GM12891 (cell line): Measurements from ENCODE around the gene C4orf50.
A peak's percentile ranks its signal among the peaks of the same experiment; 100 is the strongest.

Source experiments
- DNase-seq: peaks from one replicate; pipeline ENCODE4 v3.0.0; 2011; ENCODE audit warnings: low spot score; ENCODE audit not compliant: insufficient read length
- FAIRE-seq: peaks from 2 replicates; lab custom pipeline; 2011; peaks lifted over from hg19 to GRCh38; lab: Jason Lieb, UNC
- PAX5 ChIP-seq: IDR thresholded peaks from 2 replicates; pipeline ENCODE4 v1.6.1; 2011; ENCODE audit warnings: low read length, moderate library complexity, mild to moderate bottlenecking; ENCODE audit not compliant: insufficient read depth, severe bottlenecking
- POLR2A ChIP-seq: IDR thresholded peaks from 2 replicates; pipeline ENCODE4 v1.6.1; 2011; ENCODE audit warnings: low read depth, low read length, control low read depth
- POLR2AphosphoS5 ChIP-seq: IDR thresholded peaks from 2 replicates; pipeline ENCODE4 v1.6.1; 2011; ENCODE audit warnings: low read depth, low read length, control low read depth
- POU2F2 ChIP-seq: IDR thresholded peaks from 2 replicates; pipeline ENCODE4 v1.6.1; 2011; ENCODE audit warnings: low read depth, mild to moderate bottlenecking, control low read depth, low read length, moderate library complexity
- SPI1 ChIP-seq: IDR thresholded peaks from 2 replicates; pipeline ENCODE4 v1.6.1; 2011; ENCODE audit warnings: low read depth, low read length, control low read depth
- TAF1 ChIP-seq: IDR thresholded peaks from 2 replicates; pipeline ENCODE4 v1.6.1; 2011; ENCODE audit warnings: low read depth, low read length, control low read depth

C4orf50 gene

DNA sequence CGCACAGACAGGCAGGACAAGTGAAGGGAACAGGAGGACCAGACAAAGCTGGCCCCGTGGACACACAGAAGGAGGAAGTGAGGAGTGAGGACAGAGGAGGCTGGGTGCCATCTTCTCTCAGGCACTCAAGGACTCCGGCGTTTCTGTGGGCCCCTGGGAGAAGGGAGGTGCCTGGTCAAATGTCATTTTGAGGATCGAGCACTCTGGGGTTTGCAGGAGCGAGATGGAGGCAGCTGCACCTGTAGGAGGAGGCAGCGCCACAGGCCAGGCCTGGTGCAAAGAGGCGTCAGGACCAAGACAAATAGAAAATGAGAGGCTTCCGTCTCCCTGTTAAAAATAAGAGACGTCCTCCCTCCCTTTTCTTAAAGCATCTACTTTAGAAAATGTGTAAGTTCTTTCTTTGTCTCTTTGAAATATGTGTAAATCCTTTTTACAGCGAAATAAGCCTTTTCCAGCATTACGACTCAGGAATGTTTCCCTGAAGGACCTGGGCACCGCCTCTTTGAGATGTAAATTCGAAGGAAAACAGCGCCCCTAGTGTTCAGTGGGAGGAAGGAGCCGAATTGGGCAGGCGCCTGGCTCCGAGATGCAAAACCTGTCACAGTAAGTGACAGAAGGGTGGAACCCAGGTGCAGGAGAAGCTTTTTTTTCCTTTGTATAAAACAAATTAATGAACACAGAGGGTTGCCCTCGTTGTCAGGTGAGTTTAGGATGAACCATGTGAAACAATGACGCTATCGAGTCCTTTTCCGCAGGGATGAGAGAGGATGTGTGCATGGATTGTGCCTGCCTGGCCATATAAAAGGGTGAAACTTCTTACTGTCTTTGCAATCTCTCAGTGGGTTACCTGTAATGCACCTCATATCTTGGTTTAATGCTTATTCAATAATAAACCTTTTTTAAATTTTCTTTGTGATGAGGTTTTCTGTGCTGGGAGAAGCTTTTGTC lies 1.4 kb upstream of the C4orf50 start:
- TF ChIP-seq POU2F2: peak; percentile 34; the same call in 1 of the 2 replicates
- TF ChIP-seq POLR2AphosphoS5: no peak
- no peak for TF ChIP-seq POLR2A
- TF ChIP-seq PAX5: no peak
- FAIRE-seq: peak; percentile 9
- DNase-seq: peak; percentile 50

DNA sequence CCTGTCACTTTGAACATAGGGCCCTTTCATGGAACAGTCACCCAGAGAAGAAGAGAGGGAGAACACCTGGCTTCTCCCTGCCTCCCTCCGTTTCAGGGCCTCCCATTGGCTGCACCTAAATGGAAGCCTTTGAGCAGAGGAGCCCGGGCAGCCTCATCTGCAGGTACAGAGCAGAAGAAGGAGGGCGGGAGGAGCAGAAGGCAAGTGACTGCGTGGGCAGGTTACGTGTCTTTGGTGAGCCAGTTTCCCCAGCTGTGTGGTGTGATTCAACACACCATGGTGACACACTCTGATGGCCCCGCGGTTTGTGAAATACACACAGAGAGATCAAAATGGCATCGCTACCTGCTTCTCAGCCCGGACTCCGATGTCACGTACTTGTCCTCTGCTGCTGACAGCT lies 431 bp downstream of the C4orf50 start:
- TF ChIP-seq POLR2A (no peak), SPI1 (no peak), POU2F2 (no peak), TAF1 (no peak)
- no peak for FAIRE-seq
- DNase-seq: no peak

- no peak for DNase-seq
- TF ChIP-seq POU2F2 (no peak), SPI1 (no peak), PAX5 (no peak), TAF1 (no peak), POLR2AphosphoS5 (no peak), POLR2A (no peak)
- no peak for FAIRE-seq
Observed at GRCh38 chr4:6017030-6017429, 1.2 kb downstream of the C4orf50 start.

DNA sequence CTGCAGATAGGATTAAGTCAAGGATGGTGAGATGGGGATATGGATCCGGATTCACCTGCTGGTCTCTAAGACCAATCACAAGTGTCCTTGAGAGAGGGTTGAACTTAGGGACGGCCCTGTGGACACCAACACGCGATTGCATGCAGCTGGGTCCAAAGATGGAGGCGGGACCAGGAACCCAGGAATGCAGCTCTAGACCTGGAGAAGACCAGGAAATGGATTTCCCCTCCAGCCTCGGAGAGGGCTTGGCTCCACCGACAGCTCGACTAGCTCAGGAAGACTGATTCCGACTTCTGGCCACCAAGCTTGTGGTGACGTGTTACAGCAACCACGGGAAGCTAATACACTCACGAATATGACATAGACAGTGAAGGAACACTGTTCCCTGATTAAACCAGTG lies 4.7 kb downstream of the C4orf50 start:
- TF ChIP-seq SPI1 (no peak), TAF1 (no peak), POLR2A (no peak), POU2F2 (no peak), PAX5 (no peak), POLR2AphosphoS5 (no peak)
- no peak for DNase-seq
- no peak for FAIRE-seq

GRCh38 chr4:6012200-6012599 lies 6.0 kb downstream of the C4orf50 start:
- FAIRE-seq: no peak
- TF ChIP-seq POLR2AphosphoS5 (no peak), TAF1 (no peak), PAX5 (no peak), POLR2A (no peak), POU2F2 (no peak), SPI1 (no peak)
- DNase-seq: no peak

DNA sequence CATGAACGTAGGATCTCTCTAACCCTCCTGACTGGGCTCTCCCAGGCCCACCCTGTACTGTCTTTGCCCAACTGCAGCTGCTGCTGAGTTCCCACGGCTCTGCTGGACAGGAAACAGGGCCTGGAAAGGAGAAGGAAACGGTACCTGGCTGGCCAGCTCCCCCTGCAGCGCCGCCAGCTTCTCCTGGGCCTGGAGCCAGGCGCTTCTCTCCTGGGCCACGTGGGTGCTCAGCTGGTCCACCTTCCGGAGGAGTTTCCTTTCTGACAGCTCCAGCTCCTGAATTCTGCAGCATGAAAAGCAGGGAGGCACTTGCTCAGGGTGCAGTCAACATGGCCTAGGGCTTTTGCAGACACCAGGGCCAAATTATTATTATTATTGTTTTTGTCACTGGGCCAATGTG lies 6.5 kb downstream of the C4orf50 start:
- FAIRE-seq (no peak), DNase-seq (no peak)
- TF ChIP-seq POLR2A (no peak), PAX5 (no peak), POU2F2 (no peak), SPI1 (no peak), POLR2AphosphoS5 (no peak), TAF1 (no peak)

DNA sequence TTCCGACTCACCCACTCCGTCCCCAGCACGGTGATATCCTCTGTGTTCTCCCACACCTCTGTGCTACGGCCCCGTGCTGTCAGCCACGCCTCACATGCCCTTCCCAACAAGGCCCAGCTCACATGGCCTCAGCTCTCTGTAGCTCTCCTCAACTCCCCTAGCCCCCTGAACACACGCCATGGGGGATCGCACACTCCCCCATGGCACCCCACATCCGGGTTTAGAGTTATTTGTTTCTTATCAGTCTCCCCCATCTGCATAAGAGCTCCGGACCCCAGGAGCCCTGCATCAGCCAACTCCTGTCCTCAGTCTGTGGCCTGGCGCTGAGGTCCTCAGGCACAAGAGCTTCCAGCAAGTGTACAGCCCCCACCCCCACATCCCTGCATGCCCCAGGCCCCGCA lies 7.0 kb downstream of the C4orf50 start:
- no peak for FAIRE-seq
- no peak for TF ChIP-seq PAX5
- no peak for TF ChIP-seq SPI1
- no peak for TF ChIP-seq POLR2AphosphoS5
- TF ChIP-seq POU2F2: no peak
- TF ChIP-seq TAF1: no peak
- TF ChIP-seq POLR2A: no peak
- no peak for DNase-seq

DNA sequence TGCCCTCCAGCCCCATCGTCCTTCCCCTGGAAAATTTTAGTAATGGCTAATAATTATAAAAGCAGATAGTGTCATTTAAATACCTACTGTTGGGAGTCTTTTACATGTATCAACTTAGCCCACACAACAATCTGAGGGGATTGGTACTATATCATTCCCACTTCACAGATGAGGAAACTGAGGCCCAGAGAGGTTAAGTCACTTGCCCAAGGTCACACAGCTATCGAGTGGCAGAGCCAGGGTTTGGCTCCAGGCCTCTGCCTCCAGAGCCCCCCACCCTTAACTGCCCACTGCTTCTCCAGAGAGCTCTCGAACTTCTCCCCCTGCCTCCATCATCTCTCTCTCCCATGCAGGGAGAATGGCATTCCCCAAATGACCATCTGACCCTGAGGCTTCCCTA lies 7.4 kb downstream of the C4orf50 start:
- no peak for FAIRE-seq
- TF ChIP-seq POLR2AphosphoS5: no peak
- TF ChIP-seq PAX5: no peak
- TF ChIP-seq SPI1: no peak
- TF ChIP-seq POLR2A: no peak
- TF ChIP-seq POU2F2: no peak
- TF ChIP-seq TAF1: no peak
- no peak for DNase-seq

- TF ChIP-seq POU2F2: no peak
- TF ChIP-seq TAF1: no peak
- TF ChIP-seq POLR2A: no peak
- TF ChIP-seq PAX5: no peak
- no peak for TF ChIP-seq SPI1
- TF ChIP-seq POLR2AphosphoS5: no peak
- FAIRE-seq: no peak
- DNase-seq: no peak
Observed at GRCh38 chr4:6009452-6009851, 8.8 kb downstream of the C4orf50 start.

GRCh38 chr4:6008766-6009385 lies 9.4 kb downstream of the C4orf50 start:
- no peak for FAIRE-seq
- no peak for DNase-seq
- TF ChIP-seq POLR2A (no peak), PAX5 (no peak), POU2F2 (no peak), POLR2AphosphoS5 (no peak), TAF1 (no peak), SPI1 (no peak)
